ENCODE results near the gene TPTE2.

GRCh38 chr13:19606152-19606551 lies 44.8 kb upstream of the TPTE2 start:
- TF ChIP-seq POLR2AphosphoS5 (IDR thresholded peaks at IDR 0.05; ENCODE audit: low read depth, low read length) (no peak), CTCF (IDR thresholded peaks at IDR 0.05) (no peak), TCF7L2 (IDR thresholded peaks at IDR 0.05; ENCODE audit: low read depth, low read length) (no peak)
